ENCODE results near the gene PTPRT. TPM values are rescaled to one million over a fixed set of nuclear protein-coding genes. Genes with fewer than 3 reads are reported as not detected.

The PTPRT gene
- total RNA-seq, 1 donor, result not detected

GRCh38 chr20:42688576-42688975 is 501.1 kb downstream of the PTPRT start:
- TF ChIP-seq, protein P1, sequence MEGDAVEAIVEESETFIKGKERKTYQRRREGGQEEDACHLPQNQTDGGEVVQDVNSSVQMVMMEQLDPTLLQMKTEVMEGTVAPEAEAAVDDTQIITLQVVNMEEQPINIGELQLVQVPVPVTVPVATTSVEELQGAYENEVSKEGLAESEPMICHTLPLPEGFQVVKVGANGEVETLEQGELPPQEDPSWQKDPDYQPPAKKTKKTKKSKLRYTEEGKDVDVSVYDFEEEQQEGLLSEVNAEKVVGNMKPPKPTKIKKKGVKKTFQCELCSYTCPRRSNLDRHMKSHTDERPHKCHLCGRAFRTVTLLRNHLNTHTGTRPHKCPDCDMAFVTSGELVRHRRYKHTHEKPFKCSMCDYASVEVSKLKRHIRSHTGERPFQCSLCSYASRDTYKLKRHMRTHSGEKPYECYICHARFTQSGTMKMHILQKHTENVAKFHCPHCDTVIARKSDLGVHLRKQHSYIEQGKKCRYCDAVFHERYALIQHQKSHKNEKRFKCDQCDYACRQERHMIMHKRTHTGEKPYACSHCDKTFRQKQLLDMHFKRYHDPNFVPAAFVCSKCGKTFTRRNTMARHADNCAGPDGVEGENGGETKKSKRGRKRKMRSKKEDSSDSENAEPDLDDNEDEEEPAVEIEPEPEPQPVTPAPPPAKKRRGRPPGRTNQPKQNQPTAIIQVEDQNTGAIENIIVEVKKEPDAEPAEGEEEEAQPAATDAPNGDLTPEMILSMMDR (IDR thresholded peaks at IDR 0.05; ENCODE audit: insufficient read depth, low read depth, low read length), result no peak
- no peak overlapping the region for H3K4me3 ChIP-seq (ENCODE audit: low read depth, low read length)
- DNase-seq (ENCODE audit: low read depth), result no peak

DNA sequence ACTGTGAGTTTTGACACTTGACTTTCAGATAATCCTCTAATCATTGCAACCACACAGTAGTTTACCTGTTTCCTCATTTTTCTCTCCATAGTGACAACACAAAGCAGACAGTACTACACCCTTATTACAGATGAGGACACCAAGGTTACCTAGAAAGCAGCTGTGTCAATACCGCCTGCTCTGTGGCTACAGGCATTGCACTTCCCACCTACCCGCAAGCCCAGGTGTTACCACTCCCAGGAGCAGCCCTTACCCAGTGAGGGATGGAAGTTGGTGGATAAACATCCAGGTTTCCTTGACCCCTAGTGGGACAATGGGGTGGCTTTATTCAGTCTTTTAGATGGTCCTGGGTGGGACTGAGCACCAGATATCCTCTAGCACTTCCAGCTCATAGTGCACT is 503.6 kb downstream of the PTPRT start:
- H3K4me3 ChIP-seq (ENCODE audit: low read depth, low read length), result no peak overlapping the region
- TF ChIP-seq, protein P1 (IDR thresholded peaks at IDR 0.05; ENCODE audit: insufficient read depth, low read depth, low read length), result no peak
- DNase-seq (ENCODE audit: low read depth), result no peak

DNA sequence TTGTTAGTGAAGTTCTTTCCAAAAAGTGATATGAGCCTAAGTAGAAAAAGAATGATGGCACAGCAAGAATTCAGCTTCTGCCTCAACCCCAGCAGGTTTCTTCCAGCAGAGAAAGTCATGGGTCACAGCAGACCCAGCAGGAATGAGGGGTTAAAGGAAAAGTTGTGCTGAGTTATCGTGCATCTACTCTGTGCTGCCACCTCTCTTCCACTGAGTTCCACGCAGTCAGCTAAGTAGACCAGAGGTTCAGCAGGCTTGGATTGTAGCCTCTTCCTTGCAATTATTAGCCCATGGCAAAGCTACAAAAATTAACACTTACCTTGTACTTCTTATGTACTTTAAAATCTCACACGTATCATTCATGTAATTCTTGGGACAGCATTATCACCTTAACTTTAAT is 510.8 kb downstream of the PTPRT start:
- DNase-seq (ENCODE audit: low read depth), result no peak
- H3K4me3 ChIP-seq (ENCODE audit: low read depth, low read length), result no peak overlapping the region
- TF ChIP-seq, protein P1 (IDR thresholded peaks at IDR 0.05; ENCODE audit: insufficient read depth, low read depth, low read length), result no peak

- H3K4me3 ChIP-seq (ENCODE audit: low read depth, low read length), result no peak overlapping the region
- no peak for DNase-seq (ENCODE audit: low read depth)
- TF ChIP-seq, protein P1 (IDR thresholded peaks at IDR 0.05; ENCODE audit: insufficient read depth, low read depth, low read length), result no peak
These were observed 533.6 kb downstream of the PTPRT start for GRCh38 chr20:42656130-42656529.

GRCh38 chr20:42652266-42652665 is 537.4 kb downstream of the PTPRT start:
- DNase-seq (ENCODE audit: low read depth), result no peak
- TF ChIP-seq, protein P1 (IDR thresholded peaks at IDR 0.05; ENCODE audit: insufficient read depth, low read depth, low read length), result no peak
- no peak overlapping the region for H3K4me3 ChIP-seq (ENCODE audit: low read depth, low read length)

DNA sequence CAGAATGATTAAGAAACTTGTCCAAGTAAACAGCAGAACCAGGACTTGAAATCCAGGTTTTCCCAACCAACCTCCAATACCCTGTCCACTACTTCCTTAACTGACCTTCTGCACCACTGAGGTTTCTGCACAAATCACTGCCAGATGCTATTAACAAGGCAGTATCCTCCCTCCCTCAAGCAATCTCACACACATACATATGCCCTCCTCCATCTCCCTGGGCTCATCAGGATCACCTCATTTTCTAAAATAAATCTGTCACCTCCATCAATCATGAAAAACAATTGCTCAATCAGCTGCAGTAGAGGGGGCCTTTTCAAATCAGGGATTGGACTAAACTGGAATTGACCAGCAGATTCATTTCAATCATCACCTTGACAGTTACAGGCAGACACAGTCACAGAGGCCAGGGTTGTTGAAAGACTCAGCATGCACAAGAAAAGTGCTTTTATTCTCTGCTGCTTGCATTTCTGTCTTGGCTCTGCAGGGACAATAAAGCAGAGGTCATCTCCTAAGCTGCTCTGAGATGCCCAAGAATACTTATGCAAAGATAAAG is 539.4 kb downstream of the PTPRT start:
- no peak for DNase-seq (ENCODE audit: low read depth)
- TF ChIP-seq, protein P1 (IDR thresholded peaks at IDR 0.05; ENCODE audit: insufficient read depth, low read depth, low read length), result no peak

GRCh38 chr20:42649748-42650147 is 540.0 kb downstream of the PTPRT start:
- no peak for DNase-seq (ENCODE audit: low read depth)
- TF ChIP-seq, protein P1 (IDR thresholded peaks at IDR 0.05; ENCODE audit: insufficient read depth, low read depth, low read length), result no peak
- H3K4me3 ChIP-seq (ENCODE audit: low read depth, low read length), result no peak overlapping the region

More for the DNA sequence above, 539.4 kb downstream of the PTPRT start:
- no peak overlapping the region for H3K4me3 ChIP-seq (ENCODE audit: low read depth, low read length)
